IMR-90 (cell line): ENCODE measurements around the gene DSCAML1. TPM values are rescaled to one million over a fixed set of nuclear protein-coding genes. Genes with fewer than 3 reads are reported as not detected.

Experiments
- ATAC-seq: fragments of 200-7000 bp; cut with Tn5 transposase; 2 replicates; pipeline ENCODE4 v1.9.1; 2020; ENCODE audit warnings: low read depth, mild to moderate bottlenecking, moderate library complexity
- BruUV-seq: library from RNA; stranded (reverse); fragments of 400-500 nt; replicated peaks from 2 replicates; lab custom pipeline; 2021; lab: Mats Ljungman, UMichigan
- CTCF ChIA-PET: fragments of 300-600 bp; formaldehyde crosslinking; extraction: SDS; loops from one replicate; lab custom pipeline; 2021; ENCODE audit warnings: antibody characterized with exemption; lab: Yijun Ruan, JAX
- POLR2A ChIA-PET: fragments of 300-600 bp; sonication (Branson Sonifier 250); formaldehyde crosslinking; loops from one replicate; lab custom pipeline; 2022; ENCODE audit warnings: antibody characterized with exemption; ENCODE audit not compliant: unreplicated experiment; lab: Charles Lee
- DNase-seq: peaks from one replicate; pipeline ENCODE4 v3.0.0; 2013
- H2AFZ ChIP-seq: replicated peaks from 2 replicates; pipeline ENCODE3; 2013; ENCODE audit warnings: low read length, mild to moderate bottlenecking; ENCODE audit not compliant: poor library complexity
- H2AK5ac ChIP-seq: 2 replicates; pipeline ENCODE4 v1.6.1; 2013; ENCODE audit warnings: low read depth, low read length, inconsistent platforms
- H2AK9ac ChIP-seq: replicated peaks from 2 replicates; pipeline ENCODE3; 2013; ENCODE audit warnings: mild to moderate bottlenecking, low read depth, low read length, moderate library complexity; ENCODE audit not compliant: poor library complexity
- H2BK120ac ChIP-seq: 2 replicates; pipeline ENCODE4 v1.6.1; 2013; ENCODE audit warnings: low read depth, low read length, inconsistent platforms
- H2BK15ac ChIP-seq: 3 replicates; pipeline ENCODE4 v1.6.1; 2013; ENCODE audit warnings: low read depth, low read length, inconsistent platforms
- H2BK20ac ChIP-seq: 2 replicates; pipeline ENCODE4 v1.6.1; 2013; ENCODE audit warnings: low read depth, mild to moderate bottlenecking, inconsistent platforms, low read length, moderate library complexity
- H2BK5ac ChIP-seq: 2 replicates; pipeline ENCODE4 v1.6.1; 2013; ENCODE audit warnings: mild to moderate bottlenecking, low read depth, low read length, inconsistent platforms; ENCODE audit not compliant: poor library complexity, severe bottlenecking
- H3K14ac ChIP-seq: replicated peaks from 2 replicates; pipeline ENCODE4 v1.6.1; 2013; ENCODE audit warnings: low read depth, low read length, inconsistent platforms
- H3K18ac ChIP-seq: 2 replicates; pipeline ENCODE4 v1.6.1; 2013; ENCODE audit warnings: low read depth, low read length, control low read depth
- H3K23ac ChIP-seq: 2 replicates; pipeline ENCODE4 v1.6.1; 2013; ENCODE audit warnings: low read depth, low read length, inconsistent platforms
- H3K27ac ChIP-seq: 2 replicates; pipeline ENCODE4 v1.5.1; 2013; ENCODE audit warnings: mild to moderate bottlenecking, control low read depth, low read length; ENCODE audit not compliant: insufficient read depth
- H3K27me3 ChIP-seq: 2 replicates; pipeline ENCODE4 v1.6.1; 2013; ENCODE audit warnings: low read length; ENCODE audit not compliant: control insufficient read depth, insufficient read depth
- H3K36me3 ChIP-seq: 2 replicates; pipeline ENCODE4 v1.6.1; 2013; ENCODE audit warnings: low read length, mixed read lengths; ENCODE audit not compliant: control insufficient read depth, insufficient read depth
- H3K4ac ChIP-seq: 2 replicates; pipeline ENCODE4 v1.6.1; 2013; ENCODE audit warnings: low read depth, low read length, inconsistent platforms
- H3K4me1 ChIP-seq: 2 replicates; pipeline ENCODE4 v1.6.1; 2013; ENCODE audit warnings: low read length, mixed read lengths; ENCODE audit not compliant: control insufficient read depth, insufficient read depth
- H3K4me2 ChIP-seq: 2 replicates; pipeline ENCODE4 v1.6.1; 2013; ENCODE audit warnings: low read depth, mild to moderate bottlenecking, control low read depth, low read length, moderate library complexity
- H3K4me3 ChIP-seq: 2 replicates; pipeline ENCODE4 v1.5.1; 2013; ENCODE audit warnings: low read depth, mild to moderate bottlenecking, control low read depth, low read length, moderate library complexity; ENCODE audit not compliant: insufficient read depth
- H3K56ac ChIP-seq: 2 replicates; pipeline ENCODE4 v1.6.1; 2013; ENCODE audit warnings: low read length, inconsistent platforms; ENCODE audit not compliant: insufficient read depth; ENCODE audit errors: extremely low read depth
- H3K79me1 ChIP-seq, 2 experiments: 2 replicates each; pipeline ENCODE4 v1.6.1; 2013; ENCODE audit warnings: low read length in 2 of 2, inconsistent platforms in 1 of 2, low read depth in 1 of 2
- H3K9ac ChIP-seq: 2 replicates; pipeline ENCODE4 v1.6.1; 2013; ENCODE audit warnings: low read depth, low read length, control low read depth
- H3K9me1 ChIP-seq: 2 replicates; pipeline ENCODE4 v1.6.1; 2013; ENCODE audit warnings: low read length, inconsistent platforms; ENCODE audit not compliant: insufficient read depth
- H3K9me3 ChIP-seq: 2 replicates; pipeline ENCODE4 v1.6.1; 2013; ENCODE audit warnings: low read length; ENCODE audit not compliant: control insufficient read depth, insufficient read depth
- H4K20me1 ChIP-seq: 2 replicates; pipeline ENCODE4 v1.6.1; 2013; ENCODE audit warnings: low read length, inconsistent platforms; ENCODE audit not compliant: insufficient read depth
- H4K5ac ChIP-seq: 2 replicates; pipeline ENCODE4 v1.6.1; 2013; ENCODE audit warnings: mild to moderate bottlenecking, low read depth, low read length, control low read depth
- H4K8ac ChIP-seq, 2 experiments: 2 replicates each; pipeline ENCODE4 v1.6.1; 2013; ENCODE audit warnings: low read depth in 2 of 2, low read length in 2 of 2, control low read depth in 1 of 2, inconsistent platforms in 1 of 2
- H4K91ac ChIP-seq: 2 replicates; pipeline ENCODE4 v1.6.1; 2013; ENCODE audit warnings: low read depth, low read length, inconsistent platforms; ENCODE audit not compliant: insufficient read depth
- CHD1 ChIP-seq: IDR thresholded peaks from 2 replicates; pipeline ENCODE4 v1.6.1; 2012; ENCODE audit warnings: low read depth, low read length, improper control_type of control experiment
- FOS ChIP-seq: fragments of 150-350 bp; IDR thresholded peaks from 2 replicates; pipeline ENCODE4 v1.6.1; 2016; ENCODE audit warnings: low read depth, low read length
- MAZ ChIP-seq: IDR thresholded peaks from 2 replicates; pipeline ENCODE4 v1.6.1; 2012; ENCODE audit warnings: low read depth, mild to moderate bottlenecking, low read length, improper control_type of control experiment, moderate library complexity, borderline replicate concordance
- MXI1 ChIP-seq: IDR thresholded peaks from 2 replicates; pipeline ENCODE4 v1.6.1; 2012; ENCODE audit warnings: low read depth, mild to moderate bottlenecking, low read length, moderate library complexity, borderline replicate concordance
- POLR2A ChIP-seq: IDR thresholded peaks from 2 replicates; pipeline ENCODE4 v1.6.1; 2012; ENCODE audit warnings: mild to moderate bottlenecking, low read depth, low read length
- RCOR1 ChIP-seq: IDR thresholded peaks from 2 replicates; pipeline ENCODE4 v1.6.1; 2012; ENCODE audit warnings: mild to moderate bottlenecking, low read length, improper control_type of control experiment; ENCODE audit not compliant: insufficient replicate concordance
- WGBS, 2 experiments: methylation state at CpG; one replicate each; pipeline versions ENCODE4 v1.1.5 to v1.1.7; 2013; ENCODE audit warnings: missing lambda C conversion rate in 2 of 2; ENCODE audit not compliant: insufficient read length in 1 of 2; ENCODE audit errors: extremely low coverage in 2 of 2; 5-methylcytosine and 5-hydroxymethylcytosine counted together
- dilution Hi-C: fragments of 300-500 bp; cut with HindIII; formaldehyde crosslinking; loops from one replicate; pipeline ENCODE4 v1.14.3; 2018; ENCODE audit warnings: low sequenced_read_pairs; ENCODE audit not compliant: unreplicated experiment
- in situ Hi-C: fragments of 300-500 bp; cut with MboI; formaldehyde crosslinking; loops from 3 replicates; pipeline ENCODE4 v1.14.3; 2019; ENCODE audit warnings: low sequenced_read_pairs, inconsistent platforms, mixed read lengths
- intact Hi-C: fragments of 100-400 bp; cut with micrococcal nuclease; formaldehyde crosslinking; loops from 2 replicates; pipeline ENCODE4 v1.10.0; 2022
- polyA plus RNA-seq, 3 experiments: library from polyadenylated mRNA; depleted of rRNA; stranded (reverse); fragments of >200 nt; gene quantifications; 2 replicates each; pipeline ENCODE4 v1.2.3, GENCODE V29; 2012; ENCODE audit warnings: low replicate concordance in 1 of 3
- total RNA-seq: library from RNA; depleted of rRNA; stranded (reverse); fragments of >200 nt; gene quantifications from 2 replicates; pipeline ENCODE4 v1.2.3, GENCODE V29; 2012
- TF ChIP-seq, protein P1 (sequence below): conservative IDR thresholded peaks from 2 replicates; pipeline ENCODE4 v1.5.1; 2012; ENCODE audit warnings: mild to moderate bottlenecking, low read depth, low read length, improper control_type of control experiment

The DSCAML1 gene
- total and polyA plus RNA-seq, 2 of the 4 experiments (the other 2 are of a cell fraction), result not detected

DNA sequence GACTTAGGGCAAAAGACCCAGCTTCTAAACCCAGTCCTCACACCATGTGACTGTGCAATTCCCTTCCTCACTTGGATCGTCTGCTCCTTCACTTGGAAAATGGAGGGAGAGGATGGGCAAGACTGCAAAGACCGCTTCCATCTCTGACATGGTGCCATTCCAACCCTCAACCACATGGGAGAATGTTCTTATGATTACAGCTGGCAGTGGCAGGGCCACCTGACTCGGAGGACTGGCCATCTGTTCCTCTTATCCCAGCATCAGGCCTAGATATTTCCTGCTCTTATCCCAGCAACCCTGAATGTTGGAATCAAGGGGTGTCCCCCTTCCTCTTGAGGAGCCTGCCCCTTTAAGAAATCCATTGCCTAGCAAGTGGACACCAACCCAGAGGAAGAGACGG lies 15.4 kb downstream of the DSCAML1 start:
- Histone ChIP-seq H3K9me1 (no peaks in the 10 kb centered on the region), H3K4me1 (no peaks in the 10 kb centered on the region), H2BK5ac (no peak overlapping the region), H2AK9ac (no peak overlapping the region), H3K9me3 (no peaks in the 10 kb centered on the region), H2AK5ac (no peak overlapping the region), H3K56ac (no peak overlapping the region), H3K27ac (no peak overlapping the region), H3K4me2 (no peak overlapping the region), H2BK20ac (no peak overlapping the region), H2BK120ac (no peak overlapping the region), H3K4me3 (no peak overlapping the region), H3K14ac (no peak overlapping the region), H3K36me3 (no peaks in the 10 kb centered on the region), H2BK15ac (no peak overlapping the region), H4K5ac (no peak overlapping the region), H4K20me1 (no peaks in the 10 kb centered on the region), H4K91ac (no peak overlapping the region), H3K9ac (no peak overlapping the region), H2AFZ (no peak overlapping the region), H3K23ac (no peak overlapping the region), H3K27me3 (peaks cover 33% of the 10 kb centered on the region), H3K4ac (no peak overlapping the region), H3K18ac (no peak overlapping the region), H4K8ac (no peak overlapping the region), H3K79me1 (no peaks in the 10 kb centered on the region)
- intact Hi-C loops, result no loop called here
- TF ChIP-seq RCOR1 (no peak), POLR2A (no peak), MAZ (no peak), FOS (no peak), MXI1 (no peak), CHD1 (no peak)
- TF ChIP-seq, protein P1, sequence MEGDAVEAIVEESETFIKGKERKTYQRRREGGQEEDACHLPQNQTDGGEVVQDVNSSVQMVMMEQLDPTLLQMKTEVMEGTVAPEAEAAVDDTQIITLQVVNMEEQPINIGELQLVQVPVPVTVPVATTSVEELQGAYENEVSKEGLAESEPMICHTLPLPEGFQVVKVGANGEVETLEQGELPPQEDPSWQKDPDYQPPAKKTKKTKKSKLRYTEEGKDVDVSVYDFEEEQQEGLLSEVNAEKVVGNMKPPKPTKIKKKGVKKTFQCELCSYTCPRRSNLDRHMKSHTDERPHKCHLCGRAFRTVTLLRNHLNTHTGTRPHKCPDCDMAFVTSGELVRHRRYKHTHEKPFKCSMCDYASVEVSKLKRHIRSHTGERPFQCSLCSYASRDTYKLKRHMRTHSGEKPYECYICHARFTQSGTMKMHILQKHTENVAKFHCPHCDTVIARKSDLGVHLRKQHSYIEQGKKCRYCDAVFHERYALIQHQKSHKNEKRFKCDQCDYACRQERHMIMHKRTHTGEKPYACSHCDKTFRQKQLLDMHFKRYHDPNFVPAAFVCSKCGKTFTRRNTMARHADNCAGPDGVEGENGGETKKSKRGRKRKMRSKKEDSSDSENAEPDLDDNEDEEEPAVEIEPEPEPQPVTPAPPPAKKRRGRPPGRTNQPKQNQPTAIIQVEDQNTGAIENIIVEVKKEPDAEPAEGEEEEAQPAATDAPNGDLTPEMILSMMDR, result no peak
- no peak for DNase-seq
- in situ Hi-C loops, result no loop called here
- dilution Hi-C loops, result no loop called here
- BruUV-seq, result no TSS peak
- ATAC-seq, result no peak
- ChIA-PET POLR2A (interaction anchor here (0.6 kb wide), 1 partner anchor 12 kb away, joined by 3 read pairs; no protein-coding TSS in a partner anchor), CTCF (interaction anchor here (1.3 kb wide), 1 partner anchor 26 kb away, joined by 4 read pairs; no protein-coding TSS in a partner anchor)
- whole genome bisulfite sequencing, 2 experiments, result 20% methylated on average over 1 of the region's 4 CpGs; no CpG with 5 or more reads in 1 of the 2 experiments
